AG09319 (cell line): ENCODE measurements around the gene CACNA1I.

Source experiments
- DNase-seq: peaks from one replicate; pipeline ENCODE4 v3.0.0-alpha.2; 2010; ENCODE audit warnings: low read depth; ENCODE audit errors: extremely low read depth
- TF ChIP-seq, protein P1 (sequence below): IDR thresholded peaks from 2 replicates; pipeline ENCODE4 v1.5.1; 2011; ENCODE audit warnings: low read depth, mild to moderate bottlenecking, inconsistent platforms, low read length, moderate library complexity

CACNA1I gene

DNA sequence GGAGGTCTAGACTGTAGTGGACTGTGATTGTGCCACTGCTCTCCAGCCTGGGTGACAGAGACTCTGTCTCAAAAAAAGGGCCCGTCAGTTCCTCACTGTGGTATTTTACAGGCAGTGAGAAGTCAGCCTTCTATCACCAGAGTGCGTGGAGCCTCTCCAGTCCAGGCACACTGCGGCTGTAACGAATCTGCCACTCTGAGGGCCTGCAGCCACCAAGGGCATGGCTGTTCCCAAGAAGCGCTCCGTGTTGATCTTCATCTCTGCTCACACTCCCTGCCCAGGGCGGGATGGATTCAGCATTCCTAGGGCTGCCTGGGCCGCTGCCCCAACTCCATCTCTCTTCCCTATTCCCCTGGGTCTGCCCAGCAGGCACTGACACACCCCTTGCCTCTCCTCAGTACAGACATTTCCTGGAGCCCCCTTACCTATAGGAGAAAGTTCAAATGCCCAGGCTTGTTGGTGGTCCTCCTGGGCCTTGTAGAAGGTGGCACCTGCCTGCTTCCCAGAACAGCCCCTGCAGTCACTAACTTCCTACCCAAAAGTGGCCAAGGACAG is 148.4 kb downstream of the CACNA1I start:
- no peak for DNase-seq
- TF ChIP-seq, protein P1, sequence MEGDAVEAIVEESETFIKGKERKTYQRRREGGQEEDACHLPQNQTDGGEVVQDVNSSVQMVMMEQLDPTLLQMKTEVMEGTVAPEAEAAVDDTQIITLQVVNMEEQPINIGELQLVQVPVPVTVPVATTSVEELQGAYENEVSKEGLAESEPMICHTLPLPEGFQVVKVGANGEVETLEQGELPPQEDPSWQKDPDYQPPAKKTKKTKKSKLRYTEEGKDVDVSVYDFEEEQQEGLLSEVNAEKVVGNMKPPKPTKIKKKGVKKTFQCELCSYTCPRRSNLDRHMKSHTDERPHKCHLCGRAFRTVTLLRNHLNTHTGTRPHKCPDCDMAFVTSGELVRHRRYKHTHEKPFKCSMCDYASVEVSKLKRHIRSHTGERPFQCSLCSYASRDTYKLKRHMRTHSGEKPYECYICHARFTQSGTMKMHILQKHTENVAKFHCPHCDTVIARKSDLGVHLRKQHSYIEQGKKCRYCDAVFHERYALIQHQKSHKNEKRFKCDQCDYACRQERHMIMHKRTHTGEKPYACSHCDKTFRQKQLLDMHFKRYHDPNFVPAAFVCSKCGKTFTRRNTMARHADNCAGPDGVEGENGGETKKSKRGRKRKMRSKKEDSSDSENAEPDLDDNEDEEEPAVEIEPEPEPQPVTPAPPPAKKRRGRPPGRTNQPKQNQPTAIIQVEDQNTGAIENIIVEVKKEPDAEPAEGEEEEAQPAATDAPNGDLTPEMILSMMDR = no peak

DNA sequence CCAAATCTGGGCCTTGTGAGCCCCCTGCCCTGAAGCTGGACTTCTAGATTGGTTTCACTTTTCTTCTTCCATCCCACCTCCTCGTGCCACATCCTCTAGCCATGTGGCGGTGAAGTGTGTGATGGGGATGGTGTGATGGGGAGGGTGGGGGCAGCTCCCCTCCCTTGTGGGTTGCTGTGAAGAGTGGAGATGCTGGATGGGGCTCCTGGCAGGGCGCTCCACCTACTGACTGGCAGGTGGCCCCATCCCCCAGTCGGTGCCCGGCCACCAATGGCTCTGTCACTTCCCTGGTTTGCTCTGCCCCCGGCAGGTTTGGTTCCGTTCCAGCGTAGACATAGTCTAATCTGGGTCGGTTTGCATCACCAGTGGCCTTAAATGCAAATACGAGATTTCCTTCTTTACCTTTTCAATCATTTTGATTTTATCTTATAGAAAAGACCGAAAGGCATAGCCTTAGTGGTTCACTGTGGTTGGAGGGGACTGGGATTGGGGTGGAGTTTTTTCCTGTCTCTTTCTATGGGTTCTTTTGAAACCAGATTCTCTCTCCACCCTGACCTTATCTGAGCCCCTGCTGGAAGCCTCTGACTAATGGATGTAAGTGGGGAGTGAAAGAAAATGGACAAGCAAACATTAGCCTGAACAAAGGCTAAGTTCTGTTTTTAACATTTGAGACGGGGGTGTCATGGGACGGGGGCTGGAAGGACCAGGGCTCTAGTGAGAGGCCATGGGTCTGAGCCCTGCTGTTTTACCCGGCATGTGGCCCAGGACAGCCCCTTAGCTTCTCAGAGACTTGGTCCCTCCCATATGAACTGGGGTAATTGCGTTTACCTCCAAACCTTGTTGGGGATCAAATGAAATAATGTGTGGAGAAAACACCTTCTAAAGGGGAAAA is 149.3 kb downstream of the CACNA1I start:
- DNase-seq = no peak
- TF ChIP-seq, protein P1 = no peak

DNA sequence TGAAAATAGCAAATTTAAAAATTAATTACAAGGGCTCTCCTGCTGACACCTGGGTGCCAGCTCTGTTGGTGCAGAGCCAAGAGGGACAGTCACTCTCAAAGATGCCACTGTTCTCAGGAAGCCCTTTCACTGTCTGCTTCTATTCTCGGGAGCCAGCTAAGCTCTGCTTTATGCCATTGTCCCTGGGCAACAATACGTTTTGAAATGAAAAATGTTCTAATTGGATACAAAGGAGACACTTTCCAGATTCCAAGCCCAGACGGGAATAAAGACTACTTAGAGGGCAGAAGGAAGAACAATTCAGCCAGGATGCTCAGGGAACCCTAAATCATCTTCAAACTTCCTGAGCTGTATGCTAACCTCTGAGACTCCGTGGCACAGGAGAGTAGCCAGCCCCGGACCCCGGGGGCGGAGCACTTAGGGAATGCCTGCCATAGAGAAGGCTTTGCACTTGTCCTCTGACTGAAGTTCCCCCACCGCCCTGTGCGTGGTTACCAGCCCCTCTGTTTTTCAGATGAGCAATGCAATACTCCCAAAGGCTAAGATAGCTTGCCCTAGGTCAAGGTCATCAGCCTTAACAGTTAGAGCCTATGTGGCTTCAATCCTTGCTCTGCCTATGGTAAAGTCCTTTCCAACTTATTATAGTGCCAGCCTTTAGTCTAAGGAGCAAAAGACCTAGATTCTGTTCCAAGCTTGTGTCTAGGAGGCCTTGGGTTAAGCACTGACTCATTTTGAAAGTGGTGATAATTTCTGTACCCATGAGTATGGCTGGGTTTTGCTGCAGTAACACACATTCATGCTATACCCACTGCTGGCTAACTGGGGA is 150.9 kb downstream of the CACNA1I start:
- DNase-seq = no peak
- TF ChIP-seq, protein P1 = no peak

DNA sequence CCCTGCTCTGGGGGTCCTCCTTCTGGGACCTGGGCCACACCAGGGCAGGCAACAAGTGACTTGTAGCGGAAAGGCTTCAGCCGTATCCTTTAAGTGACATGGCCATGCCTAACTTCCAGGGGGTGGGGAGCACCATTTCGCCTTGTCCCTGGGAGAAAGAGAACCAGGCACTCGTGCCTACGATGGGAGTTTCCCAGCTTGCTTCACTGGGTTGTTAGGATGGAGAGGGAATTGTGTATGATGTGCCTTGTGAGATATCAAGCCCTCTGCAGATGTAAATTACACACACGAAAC is 151.4 kb downstream of the CACNA1I start:
- no peak for DNase-seq
- TF ChIP-seq, protein P1 = no peak

DNA sequence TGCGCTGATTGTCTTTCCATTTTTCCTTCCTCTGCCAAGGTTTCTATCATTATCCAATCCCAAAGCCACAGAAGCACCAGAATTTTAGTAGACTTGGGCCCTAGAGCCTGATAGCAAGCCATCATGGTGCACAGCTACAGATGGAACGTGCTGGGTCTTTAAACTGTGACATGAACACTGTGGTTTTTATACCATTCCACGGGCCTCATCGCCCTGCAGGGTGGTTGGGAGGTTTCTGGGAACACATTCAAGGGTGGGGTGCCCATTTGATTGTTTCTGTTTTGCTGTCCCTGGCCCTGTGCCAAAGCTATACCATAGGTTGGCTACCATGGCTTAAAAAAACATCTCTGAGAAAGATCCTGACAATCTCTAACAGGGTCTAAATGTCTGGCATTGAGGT is 151.9 kb downstream of the CACNA1I start:
- TF ChIP-seq, protein P1 = no peak
- DNase-seq = no peak

DNA sequence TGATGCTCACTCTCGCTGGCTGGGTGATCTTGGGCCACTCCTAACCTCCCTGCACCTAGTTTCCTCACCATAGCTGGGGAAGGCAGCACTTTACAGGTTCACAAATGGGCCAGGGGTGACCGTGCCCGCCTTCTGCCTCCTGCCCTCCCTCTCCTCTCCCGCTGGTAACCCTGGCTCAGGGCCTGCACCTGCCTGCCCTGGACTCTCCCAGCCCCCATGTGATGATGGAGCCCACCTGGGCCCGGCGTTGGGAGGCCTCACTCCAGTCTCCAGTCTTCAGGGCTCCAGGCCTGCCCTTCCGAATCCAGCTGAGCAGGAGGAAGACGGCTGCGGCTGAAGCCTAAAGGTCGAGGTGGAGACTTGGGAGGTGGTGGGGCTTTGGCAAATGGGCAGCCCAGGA is 152.9 kb downstream of the CACNA1I start:
- TF ChIP-seq, protein P1 = no peak
- DNase-seq = no peak

DNA sequence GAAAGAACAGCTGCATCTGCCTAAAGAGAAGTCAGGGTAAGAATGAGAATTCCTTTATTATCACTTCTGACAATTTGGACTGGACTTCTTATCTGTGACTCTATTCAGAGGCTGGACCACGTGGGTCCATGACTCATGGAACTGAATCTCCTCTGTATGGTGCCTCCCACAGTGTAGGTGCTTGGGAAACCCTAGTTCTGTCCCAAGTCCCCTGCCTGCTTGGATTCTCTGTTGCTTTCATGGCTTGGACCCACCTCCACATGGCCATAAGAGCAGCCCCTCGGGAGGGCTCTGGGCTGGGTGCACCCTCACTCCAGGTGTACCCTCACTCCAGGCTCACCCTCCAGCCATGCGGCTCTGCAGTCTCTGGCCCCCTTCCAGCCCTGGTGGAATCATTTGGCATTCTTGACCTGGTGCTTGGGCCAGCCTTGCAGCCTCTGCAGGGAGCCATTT is 153.4 kb downstream of the CACNA1I start:
- TF ChIP-seq, protein P1 = no peak
- no peak for DNase-seq
